GM12874 (cell line): ENCODE data around the gene KIF16B.

Experiments used
- CTCF ChIP-seq: IDR thresholded peaks from 2 replicates; pipeline ENCODE4 v1.5.1; 2011; ENCODE audit warnings: low read depth, mild to moderate bottlenecking, control low read depth, low read length, moderate library complexity; ENCODE audit not compliant: insufficient read depth

The KIF16B gene

GRCh38 chr20:16424780-16425179, 148.5 kb downstream of the KIF16B start:
- TF ChIP-seq CTCF, result no peak

- no peak for TF ChIP-seq CTCF
Observed at GRCh38 chr20:16423311-16424212, 149.7 kb downstream of the KIF16B start.

GRCh38 chr20:16419138-16419715, 154.0 kb downstream of the KIF16B start:
- TF ChIP-seq CTCF, result no peak

GRCh38 chr20:16418616-16419015, 154.6 kb downstream of the KIF16B start:
- no peak for TF ChIP-seq CTCF

GRCh38 chr20:16417001-16417400, 156.2 kb downstream of the KIF16B start:
- TF ChIP-seq CTCF, result no peak

- TF ChIP-seq CTCF, result no peak
Observed at GRCh38 chr20:16415071-16416053, 157.9 kb downstream of the KIF16B start.

- no peak for TF ChIP-seq CTCF
Observed at GRCh38 chr20:16412906-16413305, 160.3 kb downstream of the KIF16B start.
